NCI-H1436 (cell line): ENCODE results near the gene CPN1.

Experiments
- DNase-seq: peaks from one replicate; lab custom pipeline; 2025; lab: John Stamatoyannopoulos, UW

The CPN1 gene

GRCh38 chr10:99996671-99997648 lies 84.7 kb downstream of the CPN1 start:
- DNase-seq: no peak

- no peak for DNase-seq
Observed at GRCh38 chr10:99995713-99996112, 86.0 kb downstream of the CPN1 start.

- DNase-seq: no peak
Observed at GRCh38 chr10:99995269-99995668, 86.4 kb downstream of the CPN1 start.

- DNase-seq: no peak
Observed at GRCh38 chr10:99994801-99995200, 86.9 kb downstream of the CPN1 start.

- no peak for DNase-seq
Observed at GRCh38 chr10:99993701-99994689, 87.7 kb downstream of the CPN1 start.
